ENCODE measurements around the gene PCCA.
"Not testable (repeated sequence)": the region's sequence is repeated elsewhere in the genome, so short reads cannot be mapped to it uniquely, and the experiment has no call there.

Gene PCCA

DNA sequence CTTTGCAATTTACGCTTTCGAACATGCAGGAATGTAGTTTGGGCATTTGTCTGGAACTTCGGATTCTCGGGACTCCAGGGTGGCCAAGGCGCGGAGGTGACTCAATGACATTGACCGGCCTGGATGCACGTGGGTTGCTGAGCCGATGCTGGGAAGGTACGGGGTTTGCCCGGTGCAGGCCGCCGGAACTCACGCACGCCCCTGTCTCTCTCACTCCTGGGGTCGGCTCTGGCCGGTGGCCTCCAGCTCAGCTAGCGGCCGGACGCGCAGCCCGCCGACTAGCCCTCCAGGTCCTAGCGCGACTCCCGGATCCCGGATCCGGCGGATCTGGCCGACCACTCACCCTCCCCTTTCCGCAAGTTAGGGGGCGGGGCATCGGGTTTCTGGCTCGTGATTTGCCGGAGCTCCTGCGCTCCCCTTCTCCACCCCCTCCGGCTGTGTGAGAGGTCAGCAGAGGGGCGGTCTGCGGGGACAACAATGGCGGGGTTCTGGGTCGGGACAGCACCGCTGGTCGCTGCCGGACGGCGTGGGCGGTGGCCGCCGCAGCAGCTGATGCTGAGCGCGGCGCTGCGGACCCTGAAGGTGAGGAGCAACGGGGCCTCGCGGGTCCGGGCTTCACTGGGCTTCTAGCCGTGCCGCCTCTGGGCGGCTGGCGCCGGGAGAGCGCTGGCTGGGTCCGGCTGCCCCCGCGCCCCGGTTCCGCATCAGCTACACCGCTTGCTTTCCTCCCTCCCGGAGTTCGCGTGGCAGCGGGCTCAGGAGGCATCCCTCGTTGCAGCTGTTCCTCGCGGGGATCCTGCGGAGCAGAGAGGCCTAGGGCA lies at the start of gene PCCA:
Gene PCCA, plus strand, starts transcription at position 450 of the 821 bp plus-strand sequence. Its CDS starts 28 bp downstream, at position 478.
- peak; percentile 61 for DNase-seq (ENCODE audit: low read depth)

DNA sequence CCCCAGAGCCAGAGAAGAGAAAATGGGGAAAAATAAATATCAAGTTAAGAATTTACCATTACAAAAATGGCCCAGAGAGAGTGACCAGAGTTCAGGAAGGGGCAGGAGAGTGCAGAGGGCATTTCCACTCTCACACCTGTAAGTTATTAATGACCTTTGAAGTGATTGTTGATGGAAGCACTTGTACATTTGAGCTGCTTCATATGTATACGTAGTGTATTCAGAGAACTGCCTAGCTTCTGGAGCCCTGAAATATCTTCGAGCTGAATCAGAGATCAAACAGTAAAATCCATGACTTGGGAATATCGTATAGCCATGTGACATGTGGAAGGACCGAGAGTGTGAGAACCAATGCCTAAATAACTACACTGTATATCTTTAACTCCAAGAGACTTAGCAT lies 49.2 kb upstream of the PCCA start:
- DNase-seq (ENCODE audit: low read depth), result peak; percentile 6

DNA sequence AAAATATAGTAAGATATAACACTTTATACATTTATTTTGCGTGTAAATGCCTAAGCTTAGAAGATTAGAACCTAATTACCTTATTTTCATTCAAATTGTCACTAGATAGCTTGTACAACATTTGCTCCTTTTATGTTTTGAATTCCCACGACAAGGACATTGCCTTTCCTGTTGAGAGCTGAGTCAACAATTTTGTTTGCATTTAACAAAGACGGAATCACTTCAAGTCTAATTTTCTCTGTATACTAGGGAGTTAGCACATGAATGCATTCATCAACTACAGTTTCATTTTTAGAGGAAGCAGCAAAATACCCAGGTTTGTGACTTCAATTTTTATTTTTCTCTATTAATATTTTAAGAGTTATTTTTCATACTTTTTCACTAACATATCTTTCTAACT lies 48.7 kb upstream of the PCCA start:
- no peak for DNase-seq (ENCODE audit: low read depth)

GRCh38 chr13:100044936-100045335 lies 44.0 kb upstream of the PCCA start:
- DNase-seq (ENCODE audit: low read depth), result no peak

- no peak for DNase-seq (ENCODE audit: low read depth)
These were observed 43.5 kb upstream of the PCCA start for GRCh38 chr13:100045355-100045754.

DNA sequence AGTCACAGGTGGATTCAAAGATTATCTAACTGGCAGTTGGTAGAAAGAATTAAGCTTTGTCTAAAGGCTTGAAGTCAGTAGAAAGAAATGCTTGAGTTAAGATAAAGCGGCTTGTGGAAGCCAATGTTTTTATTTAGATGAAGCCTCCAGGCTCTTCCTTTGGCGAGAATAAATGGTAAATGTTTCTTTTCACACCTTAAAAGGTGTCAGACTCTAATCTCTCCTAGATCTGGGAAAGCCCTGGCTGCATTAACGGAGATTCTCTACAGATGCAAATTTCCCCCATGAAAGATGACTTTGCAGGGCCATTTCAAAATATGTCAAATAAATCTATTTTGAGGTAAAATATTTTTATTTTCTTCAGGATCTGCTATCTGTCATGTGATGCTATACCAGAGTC lies 37.8 kb upstream of the PCCA start:
- no peak for DNase-seq (ENCODE audit: low read depth)

GRCh38 chr13:100059827-100060226 lies 29.1 kb upstream of the PCCA start:
- DNase-seq (ENCODE audit: low read depth), result no peak

DNA sequence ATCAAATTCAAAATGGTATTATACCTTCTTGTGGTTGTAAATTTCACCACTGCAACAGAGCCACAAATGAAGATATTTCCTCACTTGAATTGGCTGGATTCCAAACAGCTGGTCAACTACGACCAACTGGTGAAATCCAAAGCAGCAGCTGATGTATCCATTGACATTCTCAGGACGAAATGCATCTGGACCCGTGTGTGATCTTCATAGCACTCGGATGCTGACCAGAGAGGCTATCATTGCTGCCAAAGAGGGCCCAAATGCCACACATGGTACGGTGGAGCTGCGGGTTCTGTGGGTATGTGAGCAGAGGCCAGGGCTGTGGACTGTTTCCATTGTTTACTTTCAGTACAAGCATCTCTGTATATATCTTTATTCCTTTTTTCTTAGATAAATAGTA lies 25.6 kb upstream of the PCCA start:
- DNase-seq (ENCODE audit: low read depth), result no peak

- no peak for DNase-seq (ENCODE audit: low read depth)
These were observed 25.0 kb upstream of the PCCA start for GRCh38 chr13:100063906-100064305.

GRCh38 chr13:100068133-100068931 lies 20.6 kb upstream of the PCCA start:
- no peak for DNase-seq (ENCODE audit: low read depth)

DNA sequence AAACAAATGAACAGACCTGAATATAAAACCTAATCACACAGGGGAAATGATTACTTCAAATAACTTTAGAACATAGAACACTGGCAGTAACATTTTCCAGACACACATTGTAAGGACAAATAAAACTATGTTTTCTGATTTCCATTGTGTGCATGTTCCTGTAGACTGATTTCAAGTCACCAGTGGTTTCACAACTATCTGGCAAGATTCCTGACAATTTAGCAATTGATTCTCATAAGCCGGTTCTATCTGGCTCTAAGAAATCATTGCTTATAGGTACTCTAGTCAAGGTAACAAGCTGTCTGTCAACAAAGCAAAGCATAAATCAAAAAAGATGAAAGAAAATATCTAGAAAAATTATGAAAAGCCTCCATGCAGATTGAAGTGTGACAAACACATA lies 19.6 kb upstream of the PCCA start:
- no peak for DNase-seq (ENCODE audit: low read depth)

DNA sequence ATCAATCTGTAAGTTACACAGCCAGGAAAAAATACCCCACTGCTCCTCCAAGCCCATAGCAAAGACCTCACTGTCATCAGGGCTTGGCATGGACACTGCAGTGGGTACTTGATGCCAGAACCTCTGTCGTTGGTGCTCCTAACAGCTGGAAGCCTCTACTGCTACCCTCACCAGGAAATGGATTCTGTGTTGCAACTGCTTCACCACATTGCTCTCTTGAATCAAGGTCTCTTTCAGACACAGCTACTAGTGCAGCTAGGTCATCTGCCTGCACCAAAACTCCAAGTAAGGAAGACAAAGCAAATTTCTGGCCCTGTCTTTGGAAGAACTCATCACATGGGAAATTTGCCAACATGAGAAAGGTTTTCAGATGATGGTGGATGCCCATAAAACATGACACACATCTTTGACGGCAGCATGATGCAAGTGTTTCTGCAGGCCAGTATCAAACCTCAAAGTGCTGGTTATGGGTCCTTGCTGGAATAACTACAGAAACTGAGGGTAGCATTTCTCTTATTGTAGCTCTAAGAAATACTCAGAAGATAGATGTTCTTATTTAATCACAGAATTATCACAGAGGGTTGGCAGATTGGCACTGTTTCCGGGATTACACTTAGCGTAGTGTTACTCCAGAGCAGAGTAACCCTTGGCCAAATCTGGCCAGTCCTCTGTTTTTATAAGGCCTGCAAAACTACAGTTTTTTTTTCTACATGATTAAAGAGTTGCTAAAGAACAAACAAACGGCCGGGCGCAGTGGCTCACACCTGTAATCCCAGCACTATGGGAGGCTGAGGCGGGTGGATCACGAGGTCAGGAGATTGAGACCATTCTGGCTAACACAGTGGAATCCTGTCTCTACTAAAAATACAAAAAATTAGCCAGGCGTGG lies 12.9 kb upstream of the PCCA start:
- no peak for DNase-seq (ENCODE audit: low read depth)

DNA sequence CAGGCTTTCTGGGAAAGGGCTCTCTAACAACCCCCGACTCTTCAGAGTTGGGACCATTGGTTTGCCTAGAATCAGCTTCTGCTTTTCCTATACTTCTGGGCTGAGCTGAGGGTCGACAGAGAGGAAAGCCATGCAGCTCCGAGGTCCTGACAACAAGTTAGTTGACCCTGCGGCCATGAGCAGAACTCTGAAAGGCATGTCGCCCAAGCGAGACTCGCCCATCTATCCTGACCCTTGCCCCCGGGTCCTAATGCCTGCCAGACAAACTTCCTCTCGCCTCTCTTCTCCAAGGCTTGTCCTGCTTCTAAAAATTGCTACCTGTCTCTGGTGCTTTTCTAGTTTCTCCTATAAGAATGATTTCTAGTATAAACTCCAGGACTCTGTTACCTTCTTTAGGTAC lies 9.9 kb upstream of the PCCA start:
- not testable (repeated sequence) for DNase-seq (ENCODE audit: low read depth)

GRCh38 chr13:100083401-100083800 lies 5.5 kb upstream of the PCCA start:
- not testable (repeated sequence) for DNase-seq (ENCODE audit: low read depth)

- no peak for DNase-seq (ENCODE audit: low read depth)
These were observed 635 bp upstream of the PCCA start for GRCh38 chr13:100088273-100088643.

GRCh38 chr13:100089465-100090032 lies 656 bp downstream of the PCCA start:
- DNase-seq (ENCODE audit: low read depth), result no peak

GRCh38 chr13:100090861-100091260 lies 2.0 kb downstream of the PCCA start:
- DNase-seq (ENCODE audit: low read depth), result no peak

DNA sequence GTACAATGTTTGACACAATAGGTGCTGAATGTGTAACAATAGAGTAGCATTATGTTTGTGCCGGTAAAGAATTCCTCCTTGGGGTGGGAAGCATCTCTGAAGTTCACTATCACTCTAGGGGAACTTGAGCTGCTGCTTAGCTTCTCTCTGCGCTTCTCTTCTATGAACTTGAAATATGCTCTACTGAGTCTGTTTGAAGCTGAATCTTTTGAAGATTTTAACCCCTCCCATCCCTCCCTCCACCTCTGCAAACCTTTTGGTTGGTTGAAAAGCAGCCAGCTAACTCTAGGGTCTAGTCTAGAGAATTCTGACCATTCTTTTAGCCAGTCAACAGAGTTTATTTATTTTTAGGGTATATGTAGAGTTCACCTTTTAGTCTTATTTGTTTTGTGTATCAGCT lies 2.5 kb downstream of the PCCA start:
- DNase-seq (ENCODE audit: low read depth), result no peak

DNA sequence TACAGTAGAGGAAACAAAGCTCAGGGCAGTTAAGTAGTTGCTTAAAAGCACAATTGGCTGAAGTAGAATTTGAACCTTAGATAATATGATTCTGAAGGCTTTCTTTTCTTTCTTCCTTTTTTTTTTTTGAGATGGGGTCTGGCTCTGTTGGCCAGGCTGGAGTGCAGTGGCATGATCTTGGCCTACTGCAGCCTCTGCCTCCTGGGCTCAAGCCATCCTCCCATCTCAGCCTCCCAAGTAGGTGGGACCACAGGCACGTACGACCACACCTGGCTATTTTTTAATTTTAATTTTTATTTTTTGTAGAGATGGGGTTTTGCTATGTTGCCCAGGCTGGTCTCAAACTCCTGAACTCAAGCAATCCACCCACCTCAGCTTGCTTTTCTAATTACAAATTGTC lies 3.4 kb downstream of the PCCA start:
- not testable (repeated sequence) for DNase-seq (ENCODE audit: low read depth)

DNA sequence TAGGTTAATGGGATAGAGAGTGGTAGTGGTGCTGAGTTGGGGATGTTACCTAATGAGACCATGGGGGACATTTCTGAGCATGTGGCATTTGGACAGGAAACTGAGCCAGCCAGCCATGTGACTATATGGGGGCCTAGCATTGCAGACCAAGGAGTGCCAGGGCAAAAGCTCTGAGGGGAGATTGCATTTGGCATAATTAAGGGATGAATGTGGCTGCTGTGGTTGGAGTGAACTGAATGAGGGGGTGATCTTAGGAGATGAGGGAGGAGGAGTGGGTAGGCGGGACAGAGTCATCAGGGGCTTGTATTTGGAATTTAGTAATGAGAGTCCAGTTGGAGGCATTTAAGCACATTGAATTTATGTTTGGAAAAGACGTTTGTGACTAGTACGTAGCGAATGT lies 6.6 kb downstream of the PCCA start:
- no peak for DNase-seq (ENCODE audit: low read depth)

GRCh38 chr13:100096526-100096925 lies 7.6 kb downstream of the PCCA start:
- DNase-seq (ENCODE audit: low read depth), result no peak

GRCh38 chr13:100097821-100098220 lies 8.9 kb downstream of the PCCA start:
- DNase-seq (ENCODE audit: low read depth), result no peak
